Kidney glomerular epithelial cell (primary cell): ENCODE measurements around the gene DMKN.
"Not testable (repeated sequence)": the region's sequence is repeated elsewhere in the genome, so short reads cannot be mapped to it uniquely, and the experiment has no call there.

Source experiments
- DNase-seq: peaks from one replicate; lab custom pipeline; 2025; lab: John Stamatoyannopoulos, UW

Gene DMKN

DNA sequence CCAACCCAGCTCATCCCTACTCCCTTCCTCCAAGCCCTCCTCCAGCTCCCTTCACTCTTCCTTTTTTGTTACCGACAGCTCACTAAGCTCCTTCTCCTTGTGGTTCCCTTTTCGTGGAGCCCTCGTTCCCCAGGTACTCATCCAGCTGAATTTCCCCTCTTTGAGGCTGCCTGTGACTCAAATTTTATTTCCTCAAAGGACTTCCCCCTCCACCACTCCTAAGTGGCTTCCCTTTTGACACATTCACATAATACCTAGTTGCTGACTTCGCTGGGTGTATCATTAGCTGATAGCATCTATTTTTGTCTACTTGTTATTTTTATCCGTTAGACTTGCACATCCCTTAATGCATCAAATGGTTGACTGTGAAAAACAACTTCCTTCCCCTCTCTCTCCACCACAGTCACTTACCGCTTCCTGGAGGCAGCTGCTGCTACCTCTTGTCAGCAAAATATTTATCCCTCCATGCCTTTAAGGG is 50.9 kb downstream of the DMKN start:
- DNase-seq = no peak

- not testable (repeated sequence) for DNase-seq
Measured at GRCh38 chr19:35461788-35462187, 51.7 kb downstream of the DMKN start.

- no peak for DNase-seq
Measured at GRCh38 chr19:35461060-35461459, 52.4 kb downstream of the DMKN start.

DNA sequence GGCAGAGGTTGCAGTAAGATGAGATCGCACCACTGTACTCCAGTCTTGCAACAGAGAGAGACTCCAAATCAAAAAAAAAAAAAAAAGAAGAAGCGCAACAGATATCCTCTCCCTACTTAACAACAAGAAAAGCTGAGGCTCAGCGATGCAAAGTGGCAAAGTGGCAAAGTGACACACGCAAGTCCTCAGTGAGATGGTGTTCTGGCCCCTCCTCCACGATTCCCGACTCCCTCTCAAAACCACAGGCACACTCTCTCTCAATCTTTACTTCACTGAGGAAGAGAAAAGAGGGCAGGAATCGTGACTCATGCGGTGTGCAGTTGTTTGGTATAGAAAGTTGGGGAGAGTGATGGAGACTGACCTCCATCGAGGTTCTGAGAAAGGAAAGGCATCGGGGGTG is 52.8 kb downstream of the DMKN start:
- DNase-seq = no peak

GRCh38 chr19:35459414-35460082 is 53.9 kb downstream of the DMKN start:
- DNase-seq = no peak

DNA sequence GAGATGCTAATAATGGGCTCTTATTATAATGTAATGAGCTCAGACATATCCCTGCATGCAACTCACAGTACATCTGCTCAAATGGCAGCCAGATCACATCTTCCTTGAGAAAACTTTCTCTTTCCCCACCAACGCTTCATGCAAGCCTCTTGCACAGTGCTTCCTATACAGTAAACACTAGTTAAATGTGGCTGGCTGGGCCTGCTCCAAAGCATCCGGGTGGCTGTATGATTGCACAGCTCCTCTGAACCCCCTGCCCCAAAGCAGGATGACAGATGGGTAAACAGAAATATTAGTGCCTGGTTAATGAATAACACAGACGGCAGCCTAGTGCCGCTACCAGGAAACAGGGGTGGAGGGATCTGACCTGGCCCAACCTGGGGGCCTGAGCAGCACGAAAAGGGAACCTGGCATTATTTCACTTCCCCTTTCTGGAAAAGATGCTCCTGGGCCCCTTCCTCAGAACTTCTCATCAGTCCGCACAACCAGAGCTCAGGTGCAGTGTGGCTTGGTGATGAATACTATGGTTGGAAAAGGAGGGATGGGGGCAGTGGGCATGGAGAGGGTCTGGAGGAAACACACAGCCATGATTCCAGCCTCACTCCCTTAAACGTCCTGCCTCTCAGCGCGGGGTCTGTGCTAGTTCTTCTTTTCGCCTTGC is 54.6 kb downstream of the DMKN start:
- no peak for DNase-seq

DNA sequence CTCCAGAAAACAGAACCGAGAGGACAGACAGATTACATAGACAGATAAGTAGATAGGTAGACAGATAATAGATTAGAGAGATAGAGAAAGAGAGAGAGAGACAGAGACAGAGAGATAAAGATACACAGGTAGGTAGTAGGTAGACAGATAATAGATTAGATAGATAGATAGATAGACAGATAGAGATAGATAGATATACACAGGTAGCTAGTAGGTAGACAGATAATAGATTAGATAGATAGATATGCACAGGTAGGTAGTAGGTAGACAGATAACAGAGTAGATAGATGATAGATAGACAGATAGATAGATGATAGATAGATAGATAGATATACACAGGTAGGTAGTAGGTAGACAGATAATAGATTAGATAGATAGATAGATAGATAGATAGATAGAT is 55.3 kb downstream of the DMKN start:
- DNase-seq = no peak

DNA sequence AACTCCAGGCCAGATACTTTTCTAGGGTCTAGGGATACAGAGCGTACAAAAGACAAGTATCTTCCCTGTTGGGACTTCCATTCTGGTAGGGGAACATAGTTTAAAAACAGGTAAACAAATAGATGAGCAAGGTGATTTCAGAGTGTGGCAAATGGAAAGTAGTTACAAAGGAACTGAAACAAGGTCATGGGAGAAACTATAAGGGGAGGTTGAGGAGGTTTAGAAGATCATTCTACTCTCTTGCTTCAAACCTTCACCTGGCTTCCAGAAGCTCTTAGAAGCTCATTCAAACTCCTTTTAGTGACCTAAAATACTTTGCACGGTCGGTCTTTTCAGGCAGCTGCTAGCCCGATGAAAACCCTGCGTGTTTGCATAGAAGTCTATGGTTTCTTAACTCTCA is 56.3 kb downstream of the DMKN start:
- DNase-seq = no peak

DNA sequence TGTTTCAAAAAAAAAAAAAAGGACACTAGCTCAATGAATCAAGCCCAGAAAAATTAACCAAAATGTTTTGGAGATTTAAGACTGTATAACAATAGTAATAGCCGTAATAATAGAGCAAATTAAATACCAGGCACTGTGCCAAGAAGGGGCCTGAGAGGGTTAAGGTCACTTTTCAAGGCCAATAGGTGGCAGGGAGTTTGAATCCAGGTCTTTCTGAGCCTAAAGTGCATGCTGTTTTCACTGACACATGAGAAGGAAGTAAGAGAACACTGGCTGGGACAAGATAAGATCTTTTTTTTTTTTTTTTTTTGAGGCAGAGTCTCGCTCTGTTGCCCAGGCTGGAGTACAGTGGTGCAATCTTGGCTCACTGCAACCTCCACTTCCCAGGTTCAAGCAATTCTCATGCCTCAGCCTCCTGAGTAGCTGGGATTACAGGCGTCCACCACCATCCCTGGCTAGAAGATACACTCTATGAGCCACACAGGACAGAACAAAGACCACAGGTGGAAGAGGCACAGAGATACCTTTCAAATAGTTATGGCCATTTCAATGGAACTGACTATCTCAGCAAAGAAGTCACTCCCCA is 57.7 kb downstream of the DMKN start:
- no peak for DNase-seq

- no peak for DNase-seq
Measured at GRCh38 chr19:35454663-35455062, 58.8 kb downstream of the DMKN start.

GRCh38 chr19:35451338-35452096 is 61.9 kb downstream of the DMKN start:
- DNase-seq = no peak

DNA sequence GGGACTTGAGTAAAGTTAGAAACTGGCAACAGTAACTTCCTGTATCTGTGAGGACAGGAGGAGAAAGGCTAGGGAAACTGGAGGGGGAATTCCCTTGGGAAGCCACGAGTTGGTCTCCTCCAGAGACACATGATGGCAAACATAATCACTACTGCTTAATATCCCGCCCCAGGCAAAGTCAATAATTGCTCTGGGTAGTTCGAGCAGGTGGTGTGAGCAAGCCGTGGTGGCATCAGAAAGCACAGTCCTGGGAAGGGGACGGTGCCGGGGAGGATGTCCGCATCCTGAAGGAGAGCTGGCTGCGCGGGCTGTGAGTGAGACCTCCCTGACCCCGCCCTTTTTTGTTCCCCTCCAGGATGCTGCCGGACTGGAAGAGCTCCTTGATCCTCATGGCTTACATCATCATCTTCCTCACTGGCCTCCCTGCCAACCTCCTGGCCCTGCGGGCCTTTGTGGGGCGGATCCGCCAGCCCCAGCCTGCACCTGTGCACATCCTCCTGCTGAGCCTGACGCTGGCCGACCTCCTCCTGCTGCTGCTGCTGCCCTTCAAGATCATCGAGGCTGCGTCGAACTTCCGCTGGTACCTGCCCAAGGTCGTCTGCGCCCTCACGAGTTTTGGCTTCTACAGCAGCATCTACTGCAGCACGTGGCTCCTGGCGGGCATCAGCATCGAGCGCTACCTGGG is 63.9 kb downstream of the DMKN start:
- no peak for DNase-seq

DNA sequence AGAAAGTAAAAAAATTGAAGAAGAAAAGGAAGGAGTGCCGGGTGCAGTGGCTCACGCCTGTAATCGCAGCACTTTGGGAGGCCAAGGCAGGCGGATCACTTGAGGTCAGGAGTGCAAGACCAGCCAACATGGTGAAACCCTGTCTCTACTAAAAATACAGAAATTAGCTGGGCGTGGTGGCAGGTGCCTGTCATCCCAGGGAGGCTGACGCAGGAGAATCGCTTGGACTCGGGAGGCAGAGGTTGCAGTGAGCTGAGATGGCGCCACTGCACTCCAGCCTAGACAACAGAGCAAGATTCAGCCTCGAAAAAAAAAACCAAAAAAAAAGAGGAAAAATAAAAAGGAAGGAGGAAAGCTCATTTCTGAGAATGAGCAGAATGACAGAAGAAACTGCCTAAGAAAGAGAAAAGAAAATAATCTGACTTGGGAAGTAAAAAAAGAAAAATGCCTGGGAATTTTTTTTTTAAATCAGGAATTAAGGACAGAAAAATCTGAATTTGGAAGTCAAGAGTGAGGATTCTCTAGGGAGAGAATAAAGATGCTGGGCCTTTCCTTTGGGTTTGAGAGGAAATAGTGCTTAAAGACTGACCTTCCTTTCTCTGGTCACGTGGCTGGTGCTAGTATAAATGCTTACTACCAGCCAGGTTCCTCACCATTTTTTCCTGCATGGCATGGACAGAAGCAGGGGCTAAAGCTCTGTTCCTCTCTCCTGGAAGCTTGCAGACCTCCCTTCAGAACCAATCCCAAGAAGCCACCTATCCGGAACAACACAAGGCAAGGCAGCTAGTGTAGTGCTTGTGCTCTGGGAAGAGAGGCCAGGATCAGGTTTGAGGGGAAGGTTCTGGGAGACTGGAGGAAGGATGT is 65.6 kb downstream of the DMKN start, which contains the start of gene FFAR2:
Gene FFAR2 (plus strand): TSS at position 652 of the 864 bp plus-strand sequence. CDS start 1,458 bp downstream, outside the sequence.
- no peak for DNase-seq
